ENCODE results near the gene RAB42. TPM values are rescaled to one million over a fixed set of nuclear protein-coding genes. Genes with fewer than 3 reads are reported as not detected.

The RAB42 gene
- total and polyA plus RNA-seq, 9 of the 15 experiments (the other 6 are each of a cell fraction or from before 2014, with no cell fraction given): 0.07 to 0.14 (median 0.12) TPM; not detected in 6

GRCh38 chr1:28581531-28582247 is 10.4 kb upstream of the RAB42 start (continued):
- TF ChIP-seq, protein P1, sequence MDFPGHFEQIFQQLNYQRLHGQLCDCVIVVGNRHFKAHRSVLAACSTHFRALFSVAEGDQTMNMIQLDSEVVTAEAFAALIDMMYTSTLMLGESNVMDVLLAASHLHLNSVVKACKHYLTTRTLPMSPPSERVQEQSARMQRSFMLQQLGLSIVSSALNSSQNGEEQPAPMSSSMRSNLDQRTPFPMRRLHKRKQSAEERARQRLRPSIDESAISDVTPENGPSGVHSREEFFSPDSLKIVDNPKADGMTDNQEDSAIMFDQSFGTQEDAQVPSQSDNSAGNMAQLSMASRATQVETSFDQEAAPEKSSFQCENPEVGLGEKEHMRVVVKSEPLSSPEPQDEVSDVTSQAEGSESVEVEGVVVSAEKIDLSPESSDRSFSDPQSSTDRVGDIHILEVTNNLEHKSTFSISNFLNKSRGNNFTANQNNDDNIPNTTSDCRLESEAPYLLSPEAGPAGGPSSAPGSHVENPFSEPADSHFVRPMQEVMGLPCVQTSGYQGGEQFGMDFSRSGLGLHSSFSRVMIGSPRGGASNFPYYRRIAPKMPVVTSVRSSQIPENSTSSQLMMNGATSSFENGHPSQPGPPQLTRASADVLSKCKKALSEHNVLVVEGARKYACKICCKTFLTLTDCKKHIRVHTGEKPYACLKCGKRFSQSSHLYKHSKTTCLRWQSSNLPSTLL (IDR thresholded peaks at IDR 0.05): no peak
- TF ChIP-seq HBP1 (CRISPR knock-in tag; IDR thresholded peaks at IDR 0.05) (peak; percentile 86; the same call in 1 of the 2 replicates), PTRF (tag; IDR thresholded peaks at IDR 0.05) (no peak), NCOR1 (IDR thresholded peaks at IDR 0.05) (peak; percentile 80), ESRRB (CRISPR knock-in tag; IDR thresholded peaks at IDR 0.05; ENCODE audit: borderline replicate concordance) (no peak), KLF1 (tag; IDR thresholded peaks at IDR 0.05) (peak; percentile 99), TCF7L2 (IDR thresholded peaks at IDR 0.05; ENCODE audit: low read depth, low read length) (no peak), ZNF232 (CRISPR knock-in tag; IDR thresholded peaks at IDR 0.05) (peak; percentile 93), ZNF239 (CRISPR knock-in tag; IDR thresholded peaks at IDR 0.05) (no peak), CHD4 (IDR thresholded peaks at IDR 0.05; ENCODE audit: insufficient read depth, insufficient replicate concordance, low read depth, low read length, poor library complexity, severe bottlenecking) (no peak), RAD21 (CRISPR knock-in tag; conservative IDR thresholded peaks at IDR 0.05 in 1 of 2, IDR thresholded peaks at IDR 0.05 in 1 of 2) (peak in 1 of 2 experiments; percentile 21; a peak in 2 of 4 replicates), HOXB6 (CRISPR knock-in tag; IDR thresholded peaks at IDR 0.05; ENCODE audit: borderline replicate concordance) (no peak), ZNF639 (CRISPR knock-in tag; conservative IDR thresholded peaks at IDR 0.05 in 1 of 2, IDR thresholded peaks at IDR 0.05 in 1 of 2) (peak in 1 of 2 experiments; percentile 76; a peak in 1 of 4 replicates), TAF9B (IDR thresholded peaks at IDR 0.05; ENCODE audit: partially characterized antibody) (peak; percentile 99), DLX4 (CRISPR knock-in tag; IDR thresholded peaks at IDR 0.05) (no peak), NUFIP1 (IDR thresholded peaks at IDR 0.05; ENCODE audit: partially characterized antibody) (peak; percentile 38)
- TF ChIP-seq, protein P2, sequence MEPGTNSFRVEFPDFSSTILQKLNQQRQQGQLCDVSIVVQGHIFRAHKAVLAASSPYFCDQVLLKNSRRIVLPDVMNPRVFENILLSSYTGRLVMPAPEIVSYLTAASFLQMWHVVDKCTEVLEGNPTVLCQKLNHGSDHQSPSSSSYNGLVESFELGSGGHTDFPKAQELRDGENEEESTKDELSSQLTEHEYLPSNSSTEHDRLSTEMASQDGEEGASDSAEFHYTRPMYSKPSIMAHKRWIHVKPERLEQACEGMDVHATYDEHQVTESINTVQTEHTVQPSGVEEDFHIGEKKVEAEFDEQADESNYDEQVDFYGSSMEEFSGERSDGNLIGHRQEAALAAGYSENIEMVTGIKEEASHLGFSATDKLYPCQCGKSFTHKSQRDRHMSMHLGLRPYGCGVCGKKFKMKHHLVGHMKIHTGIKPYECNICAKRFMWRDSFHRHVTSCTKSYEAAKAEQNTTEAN (CRISPR knock-in tag; IDR thresholded peaks at IDR 0.05): peak; percentile 93
- TF ChIP-seq, protein P3, sequence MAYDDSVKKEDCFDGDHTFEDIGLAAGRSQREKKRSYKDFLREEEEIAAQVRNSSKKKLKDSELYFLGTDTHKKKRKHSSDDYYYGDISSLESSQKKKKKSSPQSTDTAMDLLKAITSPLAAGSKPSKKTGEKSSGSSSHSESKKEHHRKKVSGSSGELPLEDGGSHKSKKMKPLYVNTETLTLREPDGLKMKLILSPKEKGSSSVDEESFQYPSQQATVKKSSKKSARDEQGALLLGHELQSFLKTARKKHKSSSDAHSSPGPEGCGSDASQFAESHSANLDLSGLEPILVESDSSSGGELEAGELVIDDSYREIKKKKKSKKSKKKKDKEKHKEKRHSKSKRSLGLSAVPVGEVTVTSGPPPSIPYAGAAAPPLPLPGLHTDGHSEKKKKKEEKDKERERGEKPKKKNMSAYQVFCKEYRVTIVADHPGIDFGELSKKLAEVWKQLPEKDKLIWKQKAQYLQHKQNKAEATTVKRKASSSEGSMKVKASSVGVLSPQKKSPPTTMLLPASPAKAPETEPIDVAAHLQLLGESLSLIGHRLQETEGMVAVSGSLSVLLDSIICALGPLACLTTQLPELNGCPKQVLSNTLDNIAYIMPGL (CRISPR knock-in tag; IDR thresholded peaks at IDR 0.05): peak; percentile 86; the same call in 1 of the 2 replicates
